CD14-positive monocyte (primary cell): Measurements from ENCODE around the gene FAM234A. TPM values are rescaled to one million over a fixed set of nuclear protein-coding genes. Genes with fewer than 3 reads are reported as not detected.

Experiments
- DNase-seq, 3 donors: peaks; one replicate each; pipeline ENCODE4 v3.0.0-alpha.2; 2011 to 2022
- H2AFZ ChIP-seq: 2 replicates; pipeline ENCODE4 v1.6.0; 2012; ENCODE audit warnings: mild to moderate bottlenecking, low read depth, low read length, inconsistent platforms; ENCODE audit not compliant: insufficient read depth, poor library complexity, severe bottlenecking
- H3K27ac ChIP-seq, 2 donors: 1 replicate in 1 of 2; 2 replicates in 1 of 2; pipeline ENCODE4 v1.5.1; 2012 to 2013; ENCODE audit warnings: low read length in 2 of 2, control low read depth in 1 of 2, inconsistent platforms in 1 of 2, low read depth in 1 of 2, mild to moderate bottlenecking in 1 of 2
- H3K27me3 ChIP-seq, 2 donors: one replicate each; pipeline versions ENCODE4 v1.6.0 to v1.6.1; 2011 to 2013; ENCODE audit warnings: low read length in 2 of 2; ENCODE audit not compliant: control insufficient read depth in 2 of 2, insufficient read depth in 2 of 2
- H3K36me3 ChIP-seq, 2 donors: replicated peaks in 1 of 2; 1 replicate in 1 of 2; 2 replicates in 1 of 2; pipeline versions ENCODE4 v1.5.1 to v1.6.1; 2012 to 2013; ENCODE audit warnings: low read length in 2 of 2, control low read depth in 1 of 2, inconsistent platforms in 1 of 2, mild to moderate bottlenecking in 1 of 2; ENCODE audit not compliant: insufficient read depth in 2 of 2, control insufficient read depth in 1 of 2
- H3K4me1 ChIP-seq, 2 donors: 1 replicate in 1 of 2; 2 replicates in 1 of 2; pipeline versions ENCODE4 v1.5.1 to v1.6.1; 2012 to 2013; ENCODE audit warnings: low read length in 2 of 2, control low read depth in 1 of 2, inconsistent platforms in 1 of 2, mild to moderate bottlenecking in 1 of 2, moderate library complexity in 1 of 2; ENCODE audit not compliant: insufficient read depth in 2 of 2, control insufficient read depth in 1 of 2
- H3K4me2 ChIP-seq: replicated peaks from 2 replicates; pipeline ENCODE3; 2012; ENCODE audit warnings: low read length, moderate library complexity, mild to moderate bottlenecking; ENCODE audit not compliant: poor library complexity, severe bottlenecking; ENCODE audit errors: extremely low read depth
- H3K4me3 ChIP-seq, 3 experiments: fragments of 200-600 bp in 1 of 3; sonication (generic) in 1 of 3; replicated peaks in 1 of 3; 1 replicate in 2 of 3; 2 replicates in 1 of 3; pipeline ENCODE4 v1.5.1; 2011 to 2013; ENCODE audit warnings: low read length in 3 of 3, mild to moderate bottlenecking in 3 of 3, control low read depth in 2 of 3, low read depth in 2 of 3, inconsistent platforms in 1 of 3, moderate library complexity in 1 of 3
- H3K79me2 ChIP-seq: 2 replicates; pipeline ENCODE4 v1.6.0; 2012; ENCODE audit warnings: mild to moderate bottlenecking, control low read depth, inconsistent platforms, low read length, moderate library complexity; ENCODE audit not compliant: insufficient read depth
- H3K9ac ChIP-seq: 2 replicates; pipeline ENCODE4 v1.6.0; 2017; ENCODE audit warnings: low read length, mild to moderate bottlenecking; ENCODE audit not compliant: insufficient read depth, poor library complexity, severe bottlenecking
- H3K9me3 ChIP-seq, 2 donors: replicated peaks in 1 of 2; 1 replicate in 1 of 2; 2 replicates in 1 of 2; pipeline versions ENCODE4 v1.5.1 to v1.6.1; 2012 to 2013; ENCODE audit warnings: low read length in 2 of 2, control low read depth in 1 of 2; ENCODE audit not compliant: control insufficient read depth in 1 of 2, insufficient read depth in 1 of 2
- H4K20me1 ChIP-seq: 2 replicates; pipeline ENCODE4 v1.6.0; 2012; ENCODE audit warnings: mild to moderate bottlenecking, low read length, control low read depth, moderate library complexity; ENCODE audit not compliant: insufficient read depth
- H3K27ac Mint-ChIP-seq, 7 donors: one replicate each; pipeline ENCODE4 v1.8.0; 2020; ENCODE audit warnings: mild to moderate bottlenecking in 7 of 7, mixed read lengths in 7 of 7, moderate library complexity in 6 of 7, inconsistent platforms in 2 of 7
- H3K27me3 Mint-ChIP-seq, 3 donors: one replicate each; pipeline ENCODE4 v1.8.0; 2021 to 2022; ENCODE audit warnings: low read depth in 3 of 3, mild to moderate bottlenecking in 3 of 3, mixed read lengths in 3 of 3, moderate library complexity in 3 of 3, inconsistent platforms in 1 of 3
- H3K36me3 Mint-ChIP-seq, 2 donors: one replicate each; pipeline ENCODE4 v1.8.0; 2020; ENCODE audit warnings: mixed read lengths in 2 of 2, inconsistent platforms in 1 of 2, mild to moderate bottlenecking in 1 of 2
- H3K4me1 Mint-ChIP-seq: one replicate; pipeline ENCODE4 v1.8.0; 2020; ENCODE audit warnings: mild to moderate bottlenecking, mixed read lengths
- H3K4me3 Mint-ChIP-seq, 2 donors: one replicate each; pipeline ENCODE4 v1.8.0; 2020; ENCODE audit warnings: mild to moderate bottlenecking in 2 of 2, mixed read lengths in 2 of 2, moderate library complexity in 1 of 2
- H3K9me3 Mint-ChIP-seq, 7 donors: one replicate each; pipeline ENCODE4 v1.8.0; 2020 to 2022; ENCODE audit warnings: mixed read lengths in 7 of 7, mild to moderate bottlenecking in 6 of 7, moderate library complexity in 6 of 7, inconsistent platforms in 2 of 7
- CTCF ChIP-seq: fragments of 200-600 bp; IDR thresholded peaks from one replicate; pipeline ENCODE4 v1.8.0; 2022; ENCODE audit warnings: antibody characterized with exemption, mild to moderate bottlenecking
- WGBS: methylation state at CpG from one replicate; pipeline ENCODE4 v1.1.5; 2013; ENCODE audit warnings: missing lambda C conversion rate; ENCODE audit not compliant: insufficient coverage; 5-methylcytosine and 5-hydroxymethylcytosine counted together
- intact Hi-C, 2 donors: fragments of 100-400 bp; cut with micrococcal nuclease; formaldehyde crosslinking; loops; one replicate each; pipeline versions ENCODE4 v1.15.0 to v1.15.1; 2023
- polyA plus RNA-seq, 3 donors: library from polyadenylated mRNA; depleted of rRNA in 1 of 3; unstranded in 2 of 3; stranded (reverse) in 1 of 3; fragments of 300-500 nt in 2 of 3; fragments of >200 nt in 1 of 3; fragmentation: Illumina TruSeq in 2 of 3; gene quantifications; 1 replicate in 2 of 3; 2 replicates in 1 of 3; pipeline ENCODE4 v1.2.3, GENCODE V29; 2012 to 2021

FAM234A gene
- polyA plus RNA-seq, 3 donors, result 22.5 to 40.4 (median 25.1) TPM

- Mint-ChIP-seq H3K4me3 (peak overlapping the region; percentile 79), H3K9me3 (peaks cover 0 to 3% (median 0%) of the 10 kb centered on the region in 7 donors), H3K36me3 (peaks cover 43 to 62% of the 10 kb centered on the region in 2 donors), H3K27me3 (peaks cover 0 to 3% (median 0%) of the 10 kb centered on the region in 3 donors), H3K27ac (peak overlapping the region; percentile 37 to 93 (median 76)), H3K4me1 (peaks cover 10% of the 10 kb centered on the region)
- no peaks in the 10 kb centered on the region for H3K27me3 ChIP-seq
- H3K9me3 ChIP-seq, result no peaks in the 10 kb centered on the region
- peak in 2 of 3 donors; percentile 8 to 16 for DNase-seq
- TF ChIP-seq CTCF, result no peak
- H3K4me1 ChIP-seq, result peaks cover 9 to 11% of the 10 kb centered on the region in 2 donors
- no peaks in the 10 kb centered on the region for H3K79me2 ChIP-seq
- H4K20me1 ChIP-seq, result no peaks in the 10 kb centered on the region
- peak overlapping the region; percentile 11 to 35 for H3K27ac ChIP-seq
- H3K9ac ChIP-seq, result peak overlapping the region; percentile 21
- peaks cover 9 to 40% of the 10 kb centered on the region in 2 donors for H3K36me3 ChIP-seq
- WGBS, result 29% methylated on average over 4 of the region's 30 CpGs
- H2AFZ ChIP-seq, result peak overlapping the region; percentile 55
- H3K4me2 ChIP-seq, result peak overlapping the region; percentile 65
- intact Hi-C loops, result no loop called here
- H3K4me3 ChIP-seq, result peak overlapping the region; percentile 8 to 55 (median 16)
Observed at GRCh38 chr16:252366-253337, 18.0 kb downstream of the FAM234A start.

- H3K4me3 Mint-ChIP-seq, result no peak overlapping the region
- peaks cover 0 to 3% (median 0%) of the 10 kb centered on the region in 7 donors for H3K9me3 Mint-ChIP-seq
- H3K4me2 ChIP-seq, result no peak overlapping the region
- no peak overlapping the region for H3K9ac ChIP-seq
- no peak overlapping the region for H3K27ac ChIP-seq
- H3K27ac Mint-ChIP-seq, result peak overlapping the region in 2 of 7 donors; percentile 61 to 63
- H3K36me3 ChIP-seq, result peaks cover 9 to 40% of the 10 kb centered on the region in 2 donors
- H2AFZ ChIP-seq, result no peak overlapping the region
- no peaks in the 10 kb centered on the region for H3K9me3 ChIP-seq
- WGBS, result 52% methylated on average over 4 of the region's 6 CpGs
- no peaks in the 10 kb centered on the region for H3K27me3 ChIP-seq
- H3K4me1 Mint-ChIP-seq, result peaks cover 10% of the 10 kb centered on the region
- DNase-seq, result no peak
- H3K27me3 Mint-ChIP-seq, result peaks cover 0 to 3% (median 0%) of the 10 kb centered on the region in 3 donors
- peaks cover 45 to 60% of the 10 kb centered on the region in 2 donors for H3K36me3 Mint-ChIP-seq
- no peak for TF ChIP-seq CTCF
- H3K79me2 ChIP-seq, result no peaks in the 10 kb centered on the region
- no peak overlapping the region for H3K4me3 ChIP-seq
- peaks cover 9 to 11% of the 10 kb centered on the region in 2 donors for H3K4me1 ChIP-seq
- intact Hi-C loops, result no loop called here
- H4K20me1 ChIP-seq, result no peaks in the 10 kb centered on the region
Observed at GRCh38 chr16:253833-254232, 19.2 kb downstream of the FAM234A start.
